Measurements from ENCODE around the gene DECR2.

Gene DECR2, protein sequence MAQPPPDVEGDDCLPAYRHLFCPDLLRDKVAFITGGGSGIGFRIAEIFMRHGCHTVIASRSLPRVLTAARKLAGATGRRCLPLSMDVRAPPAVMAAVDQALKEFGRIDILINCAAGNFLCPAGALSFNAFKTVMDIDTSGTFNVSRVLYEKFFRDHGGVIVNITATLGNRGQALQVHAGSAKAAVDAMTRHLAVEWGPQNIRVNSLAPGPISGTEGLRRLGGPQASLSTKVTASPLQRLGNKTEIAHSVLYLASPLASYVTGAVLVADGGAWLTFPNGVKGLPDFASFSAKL

GRCh38 chr16:401468-402348, at the start of gene DECR2:
TSS of gene DECR2 (plus strand) at chr16:401885. CDS start at chr16:401964, 79 bp downstream.
- Mint-ChIP-seq H3K9me3 (no peaks in the 10 kb centered on the region), H3K27ac (peak within 1 kb of the TSS; percentile 69), H3K4me1 (peaks cover 24% of the 10 kb centered on the region), H3K4me3 (peak within 1 kb of the TSS; percentile 82), H3K36me3 (ENCODE audit: low read depth) (no peaks in the 10 kb centered on the region), H3K27me3 (peaks cover 1% of the 10 kb centered on the region)
- peak; percentile 99 for DNase-seq
- ATAC-seq: peak; percentile 81

- peak within 1 kb of the TSS; percentile 74 for H3K27ac Mint-ChIP-seq
- H3K27me3 Mint-ChIP-seq: no peaks in the 10 kb centered on the region
- peaks cover 4% of the 10 kb centered on the region for H3K36me3 Mint-ChIP-seq (ENCODE audit: low read depth)
- DNase-seq (peak; percentile 100), ATAC-seq (peak; percentile 63)
- peaks cover 51% of the 10 kb centered on the region for H3K4me1 Mint-ChIP-seq
- H3K4me3 Mint-ChIP-seq: peak within 1 kb of the TSS; percentile 81
- H3K9me3 Mint-ChIP-seq: no peaks in the 10 kb centered on the region
Measured at GRCh38 chr16:352547-353403, 48.9 kb upstream of the DECR2 start, which contains the start of gene AXIN1. TSS of gene AXIN1 (minus strand) at chr16:352723. CDS start at chr16:347025, 5,698 bp downstream.

DNA sequence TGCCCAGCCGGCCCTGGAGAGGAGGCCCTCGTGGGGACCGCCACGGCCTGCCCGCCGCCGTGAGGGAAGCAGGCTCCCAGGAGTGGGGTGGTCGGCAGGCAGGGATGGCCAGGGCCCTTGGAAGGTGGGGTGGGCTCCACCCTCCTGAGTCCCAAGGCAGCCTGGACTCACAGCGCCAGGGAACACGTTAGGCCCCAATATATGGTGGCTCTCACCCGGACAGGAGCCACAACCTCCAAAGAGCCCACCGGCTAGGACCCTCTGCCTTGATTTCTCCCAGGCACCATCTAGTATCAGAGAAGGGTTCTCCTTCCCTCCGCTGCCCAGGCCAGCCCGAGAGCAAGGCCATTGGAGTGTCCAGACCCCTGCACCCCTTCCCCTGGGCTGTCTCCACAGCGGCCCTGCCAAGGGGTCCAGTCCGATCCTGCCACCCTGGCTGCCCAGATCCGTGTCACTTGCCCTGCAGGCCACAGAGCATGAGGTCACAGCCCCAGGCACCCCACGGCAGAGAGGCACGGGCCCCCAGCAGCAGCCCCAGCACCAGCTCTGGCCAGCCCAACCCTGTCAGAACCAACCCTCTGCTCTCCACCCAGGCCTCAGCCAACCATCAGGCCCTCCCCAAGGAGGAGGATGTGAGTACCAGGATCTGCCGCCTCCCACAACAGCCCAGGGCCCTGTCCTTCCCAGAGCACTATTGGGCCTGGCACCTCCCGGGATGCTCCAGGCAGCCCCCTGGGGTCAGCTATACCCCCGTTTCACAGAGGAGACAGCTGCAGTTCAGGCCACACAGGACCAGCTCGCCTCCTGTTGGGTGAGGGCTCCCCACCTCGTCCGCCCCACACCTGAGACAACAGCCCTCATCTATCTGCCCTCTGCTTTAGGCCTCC, 48.0 kb upstream of the DECR2 start:
- Mint-ChIP-seq H3K27me3 (no peaks in the 10 kb centered on the region), H3K4me3 (peak overlapping the region; percentile 36), H3K27ac (no peak overlapping the region), H3K36me3 (ENCODE audit: low read depth) (peaks cover 4% of the 10 kb centered on the region), H3K4me1 (peaks cover 42% of the 10 kb centered on the region), H3K9me3 (no peaks in the 10 kb centered on the region)
- ATAC-seq (no peak), DNase-seq (no peak)

GRCh38 chr16:354291-354881, 47.3 kb upstream of the DECR2 start:
- H3K4me1 Mint-ChIP-seq: peaks cover 36% of the 10 kb centered on the region
- no peaks in the 10 kb centered on the region for H3K27me3 Mint-ChIP-seq
- DNase-seq: no peak

GRCh38 chr16:354971-355461, 46.7 kb upstream of the DECR2 start:
- Mint-ChIP-seq H3K27me3 (no peaks in the 10 kb centered on the region), H3K9me3 (no peaks in the 10 kb centered on the region), H3K27ac (no peak overlapping the region), H3K4me1 (peaks cover 29% of the 10 kb centered on the region), H3K36me3 (ENCODE audit: low read depth) (peaks cover 4% of the 10 kb centered on the region), H3K4me3 (no peak overlapping the region)
- DNase-seq: no peak
- ATAC-seq: no peak

More at GRCh38 chr16:354291-354881, 47.3 kb upstream of the DECR2 start:
- Mint-ChIP-seq H3K27ac (no peak overlapping the region), H3K36me3 (ENCODE audit: low read depth) (peaks cover 4% of the 10 kb centered on the region), H3K9me3 (no peaks in the 10 kb centered on the region), H3K4me3 (peak overlapping the region; percentile 36)
- no peak for ATAC-seq

GRCh38 chr16:356741-357140, 44.9 kb upstream of the DECR2 start:
- H3K27me3 Mint-ChIP-seq: no peaks in the 10 kb centered on the region
- DNase-seq: no peak
- no peaks in the 10 kb centered on the region for H3K36me3 Mint-ChIP-seq (ENCODE audit: low read depth)
- H3K9me3 Mint-ChIP-seq: no peaks in the 10 kb centered on the region
- no peak for ATAC-seq
- peaks cover 18% of the 10 kb centered on the region for H3K4me1 Mint-ChIP-seq
- no peak overlapping the region for H3K4me3 Mint-ChIP-seq
- no peak overlapping the region for H3K27ac Mint-ChIP-seq

- Mint-ChIP-seq H3K27me3 (peaks cover 3% of the 10 kb centered on the region), H3K36me3 (ENCODE audit: low read depth) (no peaks in the 10 kb centered on the region), H3K9me3 (no peaks in the 10 kb centered on the region), H3K27ac (no peak overlapping the region), H3K4me1 (peaks cover 15% of the 10 kb centered on the region), H3K4me3 (no peak overlapping the region)
- ATAC-seq: no peak
- DNase-seq: no peak
Measured at GRCh38 chr16:359067-359763, 42.5 kb upstream of the DECR2 start.

- H3K4me1 Mint-ChIP-seq: peaks cover 10% of the 10 kb centered on the region
- H3K36me3 Mint-ChIP-seq (ENCODE audit: low read depth): no peaks in the 10 kb centered on the region
- no peak for DNase-seq
- no peak overlapping the region for H3K4me3 Mint-ChIP-seq
- ATAC-seq: no peak
- no peaks in the 10 kb centered on the region for H3K9me3 Mint-ChIP-seq
- no peak overlapping the region for H3K27ac Mint-ChIP-seq
- H3K27me3 Mint-ChIP-seq: peaks cover 3% of the 10 kb centered on the region
Measured at GRCh38 chr16:359871-360697, 41.6 kb upstream of the DECR2 start.

DNA sequence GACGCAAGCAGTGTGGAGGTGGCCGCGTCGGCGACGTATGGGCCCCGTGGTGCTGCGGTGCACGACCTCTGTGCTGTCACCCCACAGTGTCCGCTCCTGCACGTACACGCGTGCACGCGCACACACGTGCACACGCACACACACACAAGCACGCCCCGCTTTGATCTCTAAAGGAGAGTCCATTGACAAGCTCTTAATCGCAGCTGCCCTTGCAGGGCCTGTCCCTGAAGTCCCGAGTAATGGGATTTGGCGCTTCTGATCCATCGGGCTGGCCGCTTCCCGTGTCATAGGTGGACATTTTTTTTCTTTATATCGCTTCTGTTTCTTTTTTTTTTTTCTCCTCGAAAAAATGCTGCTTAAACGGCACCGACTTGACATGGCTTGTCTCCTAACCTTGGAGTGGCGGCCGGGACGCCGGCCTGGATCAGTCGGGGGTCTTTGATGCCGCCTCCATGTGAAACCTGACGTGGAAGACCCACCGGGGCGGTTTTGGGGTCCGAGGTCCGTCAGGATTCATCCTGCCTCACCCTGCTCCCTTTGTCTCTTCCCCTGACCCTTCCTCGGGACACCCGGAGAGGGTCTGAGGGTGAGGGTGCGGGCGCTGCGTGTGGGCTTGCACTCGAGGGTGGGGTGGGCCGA, 40.9 kb upstream of the DECR2 start:
- no peak overlapping the region for H3K27ac Mint-ChIP-seq
- peaks cover 3% of the 10 kb centered on the region for H3K27me3 Mint-ChIP-seq
- no peaks in the 10 kb centered on the region for H3K9me3 Mint-ChIP-seq
- H3K36me3 Mint-ChIP-seq (ENCODE audit: low read depth): no peaks in the 10 kb centered on the region
- ATAC-seq (no peak), DNase-seq (no peak)
- H3K4me3 Mint-ChIP-seq: no peak overlapping the region
- H3K4me1 Mint-ChIP-seq: peaks cover 3% of the 10 kb centered on the region

- H3K4me1 Mint-ChIP-seq: peaks cover 3% of the 10 kb centered on the region
- no peak overlapping the region for H3K27ac Mint-ChIP-seq
- H3K9me3 Mint-ChIP-seq: no peaks in the 10 kb centered on the region
- H3K4me3 Mint-ChIP-seq: no peak overlapping the region
- no peak for DNase-seq
- no peaks in the 10 kb centered on the region for H3K36me3 Mint-ChIP-seq (ENCODE audit: low read depth)
- ATAC-seq: no peak
- peaks cover 3% of the 10 kb centered on the region for H3K27me3 Mint-ChIP-seq
Measured at GRCh38 chr16:361341-361871, 40.3 kb upstream of the DECR2 start.

- Mint-ChIP-seq H3K36me3 (ENCODE audit: low read depth) (peaks cover 6% of the 10 kb centered on the region), H3K4me1 (peaks cover 3% of the 10 kb centered on the region), H3K9me3 (no peaks in the 10 kb centered on the region), H3K27me3 (peaks cover 3% of the 10 kb centered on the region), H3K27ac (no peak overlapping the region), H3K4me3 (peak overlapping the region; percentile 59)
- peak; percentile 84 for ATAC-seq
- peak; percentile 76 for DNase-seq
Measured at GRCh38 chr16:361872-362701, 39.6 kb upstream of the DECR2 start.
